Transverse colon (tissue), 4 donors: ENCODE results near the gene TMEM72. TPM values are rescaled to one million over a fixed set of nuclear protein-coding genes. Genes with fewer than 3 reads are reported as not detected.

Source experiments
- DNase-seq: peaks from one replicate; pipeline ENCODE4 v3.0.0-alpha.2; 2019
- H3K27ac ChIP-seq, 4 donors: fragments of 200-600 bp; sonication (generic); 2 replicates each; pipeline ENCODE4 v1.5.1; 2016 to 2018; ENCODE audit warnings: inconsistent platforms in 4 of 4
- H3K27me3 ChIP-seq: fragments of 200-600 bp; sonication (generic); 2 replicates; pipeline ENCODE4 v1.5.1; 2017; ENCODE audit warnings: inconsistent platforms
- H3K36me3 ChIP-seq, 4 donors: fragments of 200-600 bp; sonication (generic); 2 replicates each; pipeline ENCODE4 v1.5.1; 2017 to 2019; ENCODE audit warnings: inconsistent platforms in 4 of 4
- H3K4me1 ChIP-seq, 4 donors: fragments of 200-600 bp; sonication (generic); 2 replicates each; pipeline ENCODE4 v1.5.1; 2017 to 2020; ENCODE audit warnings: inconsistent platforms in 4 of 4
- H3K4me3 ChIP-seq, 4 donors: fragments of 200-600 bp; sonication (generic); 1 replicate in 1 of 4; 2 replicates in 3 of 4; pipeline versions ENCODE4 v1.5.1 to v1.6.1; 2017 to 2019; ENCODE audit warnings: inconsistent platforms in 4 of 4
- H3K9me3 ChIP-seq, 2 donors: fragments of 200-600 bp; sonication (generic); 2 replicates each; pipeline ENCODE4 v1.5.1; 2017 to 2019; ENCODE audit warnings: inconsistent platforms in 2 of 2
- CTCF ChIP-seq, 5 experiments: fragments of 200-600 bp in 3 of 5; fragments of 450-650 bp in 2 of 5; sonication (generic) in 3 of 5; IDR thresholded peaks; 1 replicate in 2 of 5; 2 replicates in 3 of 5; pipeline ENCODE4 v1.5.1; 2016 to 2017; ENCODE audit warnings: antibody characterized with exemption in 5 of 5, inconsistent platforms in 3 of 5, mild to moderate bottlenecking in 2 of 5, moderate library complexity in 1 of 5
- EP300 ChIP-seq: sonication (generic); formaldehyde crosslinking; IDR thresholded peaks from one replicate; pipeline ENCODE4 v1.6.1; 2017; ENCODE audit warnings: antibody characterized with exemption, low read depth
- POLR2A ChIP-seq: fragments of 450-650 bp; IDR thresholded peaks from one replicate; pipeline ENCODE4 v1.6.1; 2016; ENCODE audit warnings: antibody characterized with exemption, mild to moderate bottlenecking, moderate library complexity
- POLR2AphosphoS5 ChIP-seq, 3 donors: sonication (generic); formaldehyde crosslinking; IDR thresholded peaks; one replicate each; pipeline ENCODE4 v1.6.1; 2016; ENCODE audit warnings: antibody characterized with exemption in 3 of 3
- WGBS, 2 donors: methylation state at CpG; one replicate each; pipeline ENCODE4 v1.1.5; 2018; ENCODE audit warnings: low coverage in 1 of 2; 5-methylcytosine and 5-hydroxymethylcytosine counted together
- in situ Hi-C, 4 donors: fragments of 200-750 bp; cut with MboI; loops; one replicate each; pipeline versions ENCODE4 v1.15.0 to v1.15.1; 2017; ENCODE audit warnings: low sequenced_read_pairs in 3 of 4, low pct_ligation_motif_present in 1 of 4, low pct_unique_long_range_greater_than_20kb in 1 of 4
- intact Hi-C: fragments of 100-400 bp; cut with DNase I; formaldehyde crosslinking; loops from one replicate; pipeline ENCODE4 v1.15.1; 2023; ENCODE audit warnings: low total_unique reads
- total RNA-seq, 4 donors: library from RNA; depleted of rRNA; stranded (reverse); fragments of >200 nt; gene quantifications; one replicate each; pipeline ENCODE4 v1.1.0, GENCODE V29; 2016

Gene TMEM72
- total RNA-seq, result 10 to 100 TPM in 3 of 4 donors, 1 to 10 TPM in 1; 9.5 to 49.4 (median 16.5) TPM

GRCh38 chr10:44911081-44911540, at the start of gene TMEM72:
TMEM72 (plus strand) TSS chr10:44911337; CDS start chr10:44911513, 176 bp downstream.
- Histone ChIP-seq H3K4me1 (peaks cover 0 to 40% (median 18%) of the 10 kb centered on the region in 4 donors), H3K9me3 (no peaks in the 10 kb centered on the region), H3K27ac (peak within 1 kb of the TSS; percentile 66 to 73 (median 68)), H3K27me3 (no peaks in the 10 kb centered on the region), H3K36me3 (no peaks in the 10 kb centered on the region), H3K4me3 (peak within 1 kb of the TSS in 1 of 4 donors; percentile 0)
- DNase-seq, result peak; percentile 75
- in situ Hi-C loops (no loop called here), intact Hi-C loops (no loop called here)
- TF ChIP-seq POLR2AphosphoS5 (IDR thresholded peaks at IDR 0.05), result peak in 1 of 3 donors; percentile 39
- no peak for TF ChIP-seq EP300
- TF ChIP-seq CTCF (IDR thresholded peaks at IDR 0.05), result no peak
- TF ChIP-seq POLR2A, result peak; percentile 31
- WGBS, 2 donors, result 35% methylated on average over 12 of the region's 12 CpGs; no CpG with 5 or more reads in 1 of the 2 donors

DNA sequence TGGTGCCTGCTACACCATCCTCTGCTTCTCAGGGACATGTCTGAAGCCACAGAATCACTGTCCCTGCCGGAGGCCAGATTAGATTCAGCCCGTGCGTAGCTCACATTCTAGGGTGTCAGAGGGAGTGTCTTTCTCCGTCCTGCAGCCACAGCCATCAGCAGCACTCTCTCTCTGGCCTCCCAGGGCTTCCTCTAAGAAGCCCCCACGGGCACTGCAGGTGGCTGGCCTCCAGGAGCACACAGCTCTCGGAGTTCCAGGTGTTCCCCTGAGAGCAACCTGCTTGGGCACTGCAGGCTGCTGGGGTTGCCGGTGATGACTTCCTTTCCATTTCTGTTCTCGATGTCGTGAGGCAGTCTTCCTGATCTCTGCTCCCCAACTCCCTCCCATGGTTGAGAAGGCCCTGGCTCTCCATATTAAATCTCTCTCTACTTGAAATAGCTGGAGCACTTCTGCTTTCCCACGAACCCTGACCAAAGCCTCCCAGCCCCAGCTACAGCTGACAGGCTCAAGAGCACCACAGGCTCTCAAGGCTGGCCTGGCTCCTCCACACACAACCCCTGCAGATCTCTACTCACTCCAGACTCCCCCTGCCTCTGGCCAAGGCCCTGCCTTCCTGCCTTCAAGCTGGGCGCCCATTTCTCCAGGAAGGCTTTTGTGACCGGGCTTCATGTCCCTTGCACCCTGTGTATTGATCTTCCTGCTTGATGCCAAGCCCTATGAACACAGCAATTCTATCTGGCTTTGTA, 49.0 kb upstream of the TMEM72 start:
- H3K27me3 ChIP-seq, result peaks cover 10% of the 10 kb centered on the region
- in situ Hi-C loops, result loop anchor here (5.0 to 25.0 kb wide), 5 partner anchors 475 to 1190 kb away; partner anchors contain the start of gene CXCL12 (in 3 of the 4)
- H3K4me1 ChIP-seq, result peaks cover 0 to 13% (median 8%) of the 10 kb centered on the region in 4 donors
- no peak overlapping the region for H3K4me3 ChIP-seq
- H3K27ac ChIP-seq, result no peak overlapping the region
- no peaks in the 10 kb centered on the region for H3K36me3 ChIP-seq
- intact Hi-C loops, result no loop called here
- no peak for DNase-seq
- no peaks in the 10 kb centered on the region for H3K9me3 ChIP-seq
- 70 to 78% methylated on average over 2 to 12 of the region's 12 CpGs for WGBS, 2 donors
- no peak for TF ChIP-seq CTCF (IDR thresholded peaks at IDR 0.05)
- no peak for TF ChIP-seq POLR2A
- TF ChIP-seq EP300, result no peak
- TF ChIP-seq POLR2AphosphoS5 (IDR thresholded peaks at IDR 0.05), result no peak

- DNase-seq, result no peak
- Histone ChIP-seq H3K36me3 (no peaks in the 10 kb centered on the region), H3K4me3 (no peak overlapping the region), H3K27me3 (peaks cover 10% of the 10 kb centered on the region), H3K4me1 (peaks cover 0 to 13% (median 8%) of the 10 kb centered on the region in 4 donors), H3K27ac (no peak overlapping the region), H3K9me3 (no peaks in the 10 kb centered on the region)
- TF ChIP-seq POLR2AphosphoS5 (IDR thresholded peaks at IDR 0.05), result no peak
- TF ChIP-seq EP300, result no peak
- TF ChIP-seq CTCF (IDR thresholded peaks at IDR 0.05), result no peak
- no peak for TF ChIP-seq POLR2A
- intact Hi-C loops, result no loop called here
- 0 to 71% methylated on average over 1 to 4 of the region's 4 CpGs for WGBS, 2 donors
- in situ Hi-C loops, result loop anchor here (5.0 to 25.0 kb wide), 5 partner anchors 476 to 1191 kb away; partner anchors contain the start of gene CXCL12 (in 3 of the 4)
Observed at GRCh38 chr10:44862924-44863323, 48.2 kb upstream of the TMEM72 start.

DNA sequence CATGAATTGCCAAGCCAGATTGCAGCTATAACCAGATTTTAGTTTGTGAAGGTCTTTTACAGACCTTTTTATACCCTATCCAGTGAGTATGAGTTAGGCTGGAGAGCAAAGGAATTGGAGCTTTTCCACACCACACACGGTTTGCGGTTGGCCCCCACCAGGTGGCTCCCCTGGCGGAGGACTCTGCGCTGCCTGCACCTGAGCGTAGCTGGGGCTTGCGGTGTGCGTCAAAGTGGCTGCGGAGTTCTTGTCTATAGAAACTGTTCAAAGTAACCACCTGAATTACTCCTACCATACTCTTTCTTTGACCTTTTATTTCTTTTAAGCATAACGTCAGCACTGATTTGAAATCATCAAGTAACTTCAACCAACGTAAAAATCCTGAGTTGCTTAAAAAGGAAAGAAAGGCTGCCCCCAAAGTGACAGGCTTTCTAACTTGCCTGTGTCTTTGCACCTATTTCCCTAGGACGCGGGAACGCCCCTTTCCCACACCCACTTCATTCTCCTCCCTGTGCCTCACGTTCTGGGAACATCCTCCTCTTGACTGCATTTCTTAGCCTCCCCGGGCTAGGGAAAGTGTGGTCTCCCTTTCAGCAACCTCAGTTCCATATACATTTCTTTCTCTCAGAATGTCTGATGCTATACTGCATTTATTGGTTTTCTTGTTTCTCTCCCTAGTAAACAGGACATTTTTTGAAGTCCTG, 47.6 kb upstream of the TMEM72 start:
- H3K4me3 ChIP-seq, result no peak overlapping the region
- TF ChIP-seq POLR2A, result no peak
- TF ChIP-seq CTCF (IDR thresholded peaks at IDR 0.05), result no peak
- no peak for TF ChIP-seq POLR2AphosphoS5 (IDR thresholded peaks at IDR 0.05)
- no peak for TF ChIP-seq EP300
- no peak for DNase-seq
- no peaks in the 10 kb centered on the region for H3K9me3 ChIP-seq
- intact Hi-C loops, result no loop called here
- no peaks in the 10 kb centered on the region for H3K36me3 ChIP-seq
- peaks cover 0 to 13% (median 8%) of the 10 kb centered on the region in 4 donors for H3K4me1 ChIP-seq
- in situ Hi-C loops, result loop anchor here (5.0 to 25.0 kb wide), 5 partner anchors 476 to 1191 kb away; partner anchors contain the start of gene CXCL12 (in 3 of the 4)
- H3K27ac ChIP-seq, result peak overlapping the region in 1 of 4 donors; percentile 32
- WGBS, 2 donors, result 76 to 80% methylated on average over 12 to 15 of the region's 15 CpGs
- peaks cover 10% of the 10 kb centered on the region for H3K27me3 ChIP-seq
